Measurements from ENCODE around the gene UNC5C.

The UNC5C gene

DNA sequence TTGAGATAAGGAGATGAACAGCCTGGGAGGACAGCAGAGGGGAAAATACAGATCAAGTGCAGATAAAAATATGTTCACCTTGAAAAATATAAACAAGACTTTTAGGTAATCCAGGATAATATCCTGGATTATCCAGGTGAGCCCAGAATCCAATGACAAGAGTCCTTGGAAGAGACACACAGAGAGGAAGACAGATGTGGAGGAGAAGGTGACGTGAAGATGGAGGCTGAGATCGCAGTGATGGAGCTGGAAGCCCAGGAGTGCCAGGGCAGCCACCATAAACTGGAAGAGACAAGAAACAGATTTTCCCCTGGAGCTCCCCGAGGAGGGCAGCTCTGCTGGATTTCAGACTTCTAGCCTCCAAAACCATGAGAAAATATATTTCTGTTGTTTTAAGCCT, 230.7 kb downstream of the UNC5C start:
- DNase-seq = no peak

DNA sequence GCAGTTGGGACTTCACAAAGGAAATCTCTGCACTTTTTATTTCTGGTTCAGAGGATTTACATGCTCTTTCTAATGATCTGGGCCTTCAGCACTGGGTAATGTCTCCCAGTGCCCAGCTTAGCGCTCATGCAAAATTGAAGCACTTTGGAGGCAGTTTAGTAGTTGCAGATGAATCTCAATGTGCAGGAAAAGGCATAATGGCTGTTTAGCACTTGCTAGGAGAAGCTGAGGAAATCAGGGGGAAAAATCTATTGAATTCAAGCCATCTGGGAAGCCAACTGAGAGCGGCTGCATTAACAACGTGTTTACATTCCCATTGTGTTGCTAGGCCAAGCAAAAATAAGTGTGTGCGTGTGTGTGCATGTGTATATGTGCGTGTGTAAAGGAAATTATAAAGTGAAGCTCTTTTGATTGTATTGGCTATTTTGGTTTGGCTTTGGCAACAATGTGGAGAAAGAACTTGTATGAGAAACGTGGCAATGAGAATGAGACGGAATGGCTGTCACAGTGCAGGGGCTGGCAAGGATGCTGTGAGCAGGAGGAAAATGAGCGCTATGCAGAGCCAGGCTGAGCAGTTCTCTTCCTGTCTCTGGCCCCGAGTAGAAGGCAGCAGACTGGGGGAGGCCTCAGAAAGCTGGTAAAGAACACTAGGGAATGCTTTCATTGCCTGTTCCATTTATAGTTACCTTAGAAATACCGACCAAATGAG, 231.5 kb downstream of the UNC5C start:
- DNase-seq = no peak

DNA sequence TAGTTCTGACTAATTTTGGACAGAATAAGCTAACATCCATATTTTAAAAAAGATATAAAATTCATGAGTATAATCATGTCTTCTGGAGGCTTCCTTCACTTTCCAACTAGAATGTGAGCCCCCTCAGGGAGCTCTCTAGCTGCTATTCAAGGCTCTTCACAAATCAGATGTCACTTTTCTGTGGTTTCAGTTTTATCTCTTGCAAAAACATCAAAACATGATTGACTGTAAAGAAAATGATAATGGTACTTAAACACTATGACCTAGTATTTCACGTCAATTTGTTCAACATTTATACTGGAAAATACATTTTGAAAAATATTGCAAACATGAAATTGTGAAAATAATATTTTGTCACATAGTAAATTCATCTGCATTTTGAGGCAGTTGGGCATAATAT, 234.2 kb downstream of the UNC5C start:
- DNase-seq = no peak

DNA sequence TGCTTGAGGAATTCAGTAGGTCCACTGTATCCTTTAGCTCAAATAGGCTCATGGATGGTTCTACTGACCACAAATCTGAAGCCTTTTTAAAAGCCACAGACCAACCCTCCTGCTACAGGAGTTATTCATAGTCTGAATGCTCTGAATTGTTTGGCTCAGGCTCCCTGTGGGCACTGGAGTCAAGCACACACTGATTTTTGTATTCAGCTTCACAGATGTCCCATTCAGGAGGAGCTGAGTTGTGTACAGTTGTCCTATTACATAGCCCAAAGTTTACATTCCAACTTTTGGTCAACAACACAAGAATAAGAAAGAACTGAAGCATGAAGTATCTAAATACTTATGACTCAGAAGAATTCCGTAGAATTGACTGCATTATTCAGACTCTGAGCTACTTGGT, 243.9 kb downstream of the UNC5C start:
- DNase-seq = no peak

DNA sequence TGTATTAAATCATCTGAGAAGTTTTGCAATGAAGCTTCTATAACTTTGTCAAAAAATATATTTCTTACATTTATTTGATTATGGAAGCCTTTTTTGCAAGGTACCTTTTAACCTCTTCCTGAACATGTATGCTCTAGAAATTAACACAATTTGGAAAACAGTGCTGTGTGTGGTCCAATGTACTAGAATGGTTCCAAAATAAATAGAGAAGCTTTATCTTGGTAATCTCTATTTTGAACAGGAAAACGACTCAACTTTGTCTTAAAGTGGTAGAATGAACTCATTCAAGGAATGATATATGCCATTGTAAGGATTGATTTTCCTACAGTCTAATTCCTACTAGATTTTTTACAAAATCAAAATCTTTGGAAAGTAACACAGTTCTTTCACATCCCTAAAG, 248.5 kb downstream of the UNC5C start:
- no peak for DNase-seq

DNA sequence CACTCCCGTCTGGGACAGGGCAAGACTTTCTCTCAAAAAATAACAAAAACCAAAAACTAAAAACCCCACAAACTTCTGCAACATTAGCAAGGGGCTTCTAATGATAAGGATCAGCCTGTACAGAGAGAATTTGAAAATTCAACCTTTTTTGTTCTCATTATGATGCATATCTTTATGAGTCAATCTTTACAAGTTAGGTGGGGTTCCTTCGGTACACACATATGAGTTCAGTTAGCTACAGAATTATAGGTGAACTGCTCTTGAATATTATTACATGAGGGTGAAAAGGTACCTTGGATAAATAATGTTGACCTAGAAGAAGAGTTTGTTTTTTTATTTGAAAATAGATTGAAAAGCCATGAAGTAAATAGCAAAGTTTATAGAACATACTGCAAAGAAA, 252.7 kb downstream of the UNC5C start:
- no peak for DNase-seq

DNA sequence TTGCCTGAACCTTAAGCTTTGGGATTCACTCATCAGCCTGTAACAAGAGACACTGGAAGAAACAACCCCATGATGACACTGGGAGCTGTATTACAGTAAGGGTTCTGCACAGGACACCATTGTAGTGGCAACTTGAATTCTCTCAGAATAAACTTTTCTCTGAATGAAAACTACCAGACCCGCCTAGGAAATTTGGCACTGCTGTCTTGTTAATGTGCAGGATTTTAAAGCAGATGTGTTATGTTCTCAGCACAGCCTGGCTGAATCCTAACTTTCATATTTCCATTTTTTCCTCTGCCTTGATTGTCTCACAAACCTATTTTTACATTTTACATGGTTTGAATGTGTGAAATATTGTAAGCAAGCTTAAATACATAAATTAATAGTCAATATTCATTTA, 253.6 kb downstream of the UNC5C start:
- no peak for DNase-seq

DNA sequence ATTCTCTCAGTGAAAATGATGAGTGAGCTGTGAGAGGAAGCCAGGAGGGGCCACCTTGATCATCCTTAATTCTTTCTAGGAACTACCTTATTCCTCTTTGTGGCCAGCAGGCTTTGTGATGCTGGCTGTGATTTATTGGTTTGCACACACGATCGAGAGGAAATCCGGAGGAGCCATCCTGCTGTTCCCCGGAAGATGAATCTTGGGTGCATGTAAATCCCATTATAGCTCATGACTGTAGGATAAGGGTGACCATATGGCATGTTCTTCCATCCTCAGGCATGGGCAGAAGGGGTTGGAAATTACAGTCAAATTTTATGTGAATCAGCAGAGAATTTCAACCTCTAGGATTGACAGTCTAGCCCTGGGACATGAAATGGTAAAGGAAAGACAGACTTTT, 254.5 kb downstream of the UNC5C start:
- no peak for DNase-seq

DNA sequence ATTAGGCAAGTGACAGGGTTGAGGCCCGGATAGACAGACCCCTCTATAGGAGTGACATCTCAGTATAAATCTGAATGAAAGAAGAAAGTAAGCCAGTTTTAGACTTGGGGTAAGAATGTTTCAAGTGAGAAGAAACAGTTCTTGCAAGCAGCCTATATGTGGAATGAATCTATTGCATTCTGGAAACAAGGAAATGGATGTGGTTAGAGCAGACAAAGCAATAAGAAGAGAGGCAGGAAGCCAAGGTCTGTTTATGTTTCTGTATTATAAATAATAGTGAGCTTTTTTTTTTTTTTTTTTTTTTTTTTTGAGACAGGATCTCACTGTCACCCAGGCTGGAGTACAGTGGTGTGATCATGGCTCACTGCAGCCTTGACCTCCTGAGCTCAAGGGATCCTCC, 255.8 kb downstream of the UNC5C start:
- DNase-seq = no peak

DNA sequence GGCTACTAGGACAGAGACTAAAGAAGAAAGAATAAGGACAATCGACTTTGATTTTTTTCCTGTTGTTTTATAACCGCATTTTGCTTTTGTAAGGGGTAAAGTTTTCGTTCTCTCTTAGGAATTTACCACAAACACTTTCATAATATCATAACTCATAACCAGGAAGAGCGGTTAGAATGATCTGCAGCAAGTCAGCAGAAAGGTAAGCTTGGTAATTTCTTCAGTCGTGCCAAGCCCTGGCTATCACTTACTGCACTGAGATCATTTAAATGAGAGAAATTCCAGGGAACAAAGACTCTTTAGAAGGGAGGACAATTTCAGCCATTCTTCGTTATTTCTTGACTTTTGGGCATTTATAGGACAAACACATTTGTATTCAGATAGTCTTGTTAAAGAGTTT, 258.1 kb downstream of the UNC5C start:
- DNase-seq = no peak

DNA sequence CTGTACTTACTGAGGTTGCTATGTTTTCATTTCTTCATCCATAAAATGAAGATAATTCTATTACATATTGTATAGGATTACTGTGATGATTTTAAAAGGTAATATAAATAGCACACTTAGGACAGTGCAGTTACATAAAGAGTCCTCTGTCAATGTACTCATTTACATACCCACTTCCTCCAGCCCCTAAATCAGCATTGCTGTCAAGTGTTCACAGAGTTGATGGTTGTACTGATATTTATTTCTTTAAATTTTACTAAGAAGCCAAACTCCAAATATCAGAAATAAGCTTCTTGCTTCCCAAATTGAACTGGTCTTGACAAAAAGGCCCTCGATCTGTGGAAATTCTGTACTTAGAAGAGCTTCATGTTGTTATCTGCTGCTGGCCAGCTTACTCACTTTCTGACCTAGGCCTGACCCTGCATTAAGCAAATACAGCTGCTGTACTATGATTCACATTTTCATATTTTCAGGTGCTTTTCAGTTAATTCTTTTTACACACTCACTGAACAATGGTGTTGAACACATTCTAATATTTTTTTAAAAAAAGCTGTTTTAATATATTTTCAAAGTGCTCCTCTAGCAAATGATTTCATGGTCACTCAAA, 259.6 kb downstream of the UNC5C start:
- no peak for DNase-seq

DNA sequence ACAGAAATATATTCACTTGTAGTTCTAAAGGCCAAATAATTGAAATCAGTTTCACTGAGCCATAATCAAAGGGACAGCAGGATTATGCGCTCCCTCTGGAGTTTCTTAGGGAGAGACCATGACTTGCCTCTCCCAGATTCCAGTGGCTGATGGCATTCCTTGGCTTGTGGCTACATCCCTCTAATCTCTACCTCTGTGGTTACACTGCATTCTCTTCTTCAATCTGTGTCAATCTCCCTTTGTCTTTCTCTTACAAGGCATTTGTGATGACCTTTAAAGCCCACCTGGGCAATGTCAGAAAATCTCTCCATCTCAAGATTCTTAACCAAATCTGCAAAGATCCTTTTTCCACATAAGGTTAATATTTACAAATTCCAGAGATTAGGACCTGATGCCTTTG, 260.2 kb downstream of the UNC5C start:
- DNase-seq = no peak

DNA sequence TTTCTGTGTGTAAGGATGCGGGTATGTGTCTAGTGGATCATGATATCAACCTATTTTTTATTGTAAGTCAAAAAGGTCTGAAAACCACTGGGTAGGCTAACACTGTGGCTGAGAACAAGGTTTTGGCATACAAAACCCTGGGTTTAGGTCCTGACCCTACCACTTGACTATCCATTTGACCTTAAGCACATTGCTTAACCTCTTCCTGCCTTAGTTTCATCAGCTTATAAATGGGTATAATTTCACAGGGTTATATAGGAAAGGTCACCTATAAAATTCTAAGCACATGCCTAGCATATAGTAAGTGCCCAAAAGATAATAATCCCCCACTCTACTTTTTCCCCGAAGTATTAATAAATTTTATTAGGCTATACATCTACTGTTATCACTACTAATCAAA, 263.0 kb downstream of the UNC5C start:
- no peak for DNase-seq

DNA sequence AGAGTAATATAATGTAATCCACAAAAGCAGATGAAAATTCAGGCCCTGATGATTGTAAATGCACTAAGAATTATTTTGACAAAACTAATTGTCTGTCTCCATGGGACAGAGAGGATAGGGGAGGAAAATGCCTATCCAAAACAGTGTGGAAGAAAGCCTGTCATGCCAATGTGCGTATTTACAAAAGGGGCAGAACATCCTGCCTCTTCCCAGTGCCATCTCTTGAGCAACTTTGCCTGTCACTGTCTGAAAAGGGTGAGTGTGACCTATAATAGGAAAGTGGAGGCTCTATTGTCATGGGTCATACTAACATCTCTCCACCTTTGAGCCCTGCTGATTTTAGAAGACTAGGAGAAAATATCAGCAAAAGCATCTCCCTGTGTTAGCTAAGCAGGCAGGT, 264.1 kb downstream of the UNC5C start:
- DNase-seq = no peak

DNA sequence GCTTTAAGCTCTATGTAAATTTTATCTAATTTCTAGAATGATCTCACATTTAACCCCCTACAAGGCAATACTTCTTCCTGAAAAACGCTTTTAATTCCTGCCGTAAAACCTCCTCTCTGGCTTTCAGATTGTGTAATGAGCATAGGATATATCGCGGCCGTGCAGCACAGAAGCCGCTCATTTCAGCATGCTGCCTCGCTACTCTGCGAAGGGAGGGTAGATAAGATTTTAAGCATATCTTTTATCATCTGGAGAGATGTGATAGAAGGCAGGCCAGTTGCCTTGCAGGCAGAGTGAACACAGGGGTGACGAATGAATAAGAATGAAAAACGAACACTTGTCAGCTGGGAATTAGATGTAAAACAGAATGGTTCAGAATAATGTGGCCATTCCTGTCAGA, 265.5 kb downstream of the UNC5C start:
- no peak for DNase-seq

DNA sequence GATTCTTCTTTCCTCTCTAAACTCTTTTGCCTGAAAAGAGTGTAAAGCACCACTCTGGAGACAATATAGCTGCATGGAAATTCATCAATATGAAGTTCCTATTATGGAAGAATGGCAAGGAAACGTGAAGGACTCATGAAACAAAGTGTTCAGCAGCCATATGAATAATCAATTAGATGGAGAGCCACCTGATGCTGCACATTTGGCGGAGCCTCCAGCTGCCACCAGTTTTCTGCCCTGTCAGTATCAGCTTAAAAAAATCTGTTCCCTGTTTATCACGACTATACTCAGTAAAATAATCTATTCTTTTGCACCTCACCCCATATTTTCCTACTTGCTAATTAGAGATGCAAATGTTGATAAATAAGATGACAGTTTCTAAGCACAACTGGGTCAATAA, 276.0 kb downstream of the UNC5C start:
- DNase-seq = no peak

DNA sequence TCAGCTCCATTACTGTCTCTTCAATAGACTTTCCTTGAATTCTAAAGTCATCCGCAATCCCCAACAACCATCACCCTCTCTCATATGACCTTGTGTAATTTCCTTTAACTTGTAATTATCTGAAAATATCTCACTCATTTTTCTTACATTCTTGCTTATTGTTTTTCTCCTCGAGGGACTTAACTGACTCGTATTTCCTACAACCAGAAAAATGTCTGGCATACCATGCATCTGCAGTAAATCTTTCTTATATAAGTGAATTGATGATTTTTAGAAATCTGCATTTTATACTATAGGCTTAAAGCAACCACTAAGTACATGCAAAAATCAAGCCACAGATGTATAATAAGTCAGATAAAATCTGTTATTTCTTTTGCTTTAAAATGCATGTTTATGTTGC, 276.7 kb downstream of the UNC5C start:
- DNase-seq = no peak

DNA sequence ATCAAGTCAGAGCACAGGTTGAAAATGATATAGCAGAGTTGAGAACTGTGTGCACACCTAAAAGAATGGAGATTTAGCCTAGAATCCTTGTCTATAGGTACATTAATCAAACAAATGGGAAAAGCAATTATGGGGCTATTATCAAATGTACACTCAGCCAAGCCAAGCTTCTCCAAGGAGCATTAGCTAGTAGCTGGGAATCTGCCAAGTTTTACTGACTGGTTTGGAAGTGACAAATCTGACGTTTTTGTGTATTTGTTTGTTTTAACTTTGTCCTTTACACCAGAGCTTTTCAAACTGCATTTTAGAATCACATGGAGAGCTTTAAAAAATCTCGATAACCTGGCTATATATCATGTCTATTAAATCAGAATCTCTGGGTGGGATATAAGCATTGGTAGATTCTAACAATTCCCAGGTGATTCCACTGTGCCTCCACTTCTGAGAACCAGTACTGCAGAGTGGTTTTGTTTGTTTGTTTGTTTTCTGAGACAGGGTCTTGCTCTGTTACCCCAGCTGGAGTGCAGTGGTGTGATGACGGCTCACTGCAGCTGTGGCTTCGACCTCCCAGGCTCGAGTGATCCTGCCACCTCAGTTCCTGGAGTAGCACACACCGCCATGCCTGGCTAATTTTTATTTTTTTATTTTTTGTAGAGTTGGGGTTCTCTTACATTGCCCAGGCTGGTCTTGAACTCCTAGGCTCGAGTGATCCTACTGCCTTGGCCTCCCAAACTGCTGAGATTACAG, 279.8 kb downstream of the UNC5C start:
- no peak for DNase-seq

DNA sequence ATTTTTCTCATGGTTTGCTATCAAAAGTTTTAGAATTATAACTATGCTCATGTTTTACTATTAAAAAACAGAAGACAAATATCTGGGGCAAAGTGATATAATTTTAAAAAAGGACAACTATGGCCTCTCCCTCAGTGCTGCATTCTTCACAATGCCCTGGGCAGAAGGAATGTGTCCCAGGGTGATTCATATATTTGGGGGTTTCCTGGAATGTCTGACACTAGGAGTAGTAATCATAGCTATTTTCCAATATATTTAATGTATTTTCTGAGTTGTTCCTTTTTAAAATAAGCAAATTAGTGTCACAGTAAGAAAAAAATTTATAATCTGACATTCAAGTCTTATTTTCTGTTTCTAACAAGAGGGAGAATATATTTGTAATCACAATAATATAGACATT, 281.7 kb downstream of the UNC5C start:
- DNase-seq = no peak

DNA sequence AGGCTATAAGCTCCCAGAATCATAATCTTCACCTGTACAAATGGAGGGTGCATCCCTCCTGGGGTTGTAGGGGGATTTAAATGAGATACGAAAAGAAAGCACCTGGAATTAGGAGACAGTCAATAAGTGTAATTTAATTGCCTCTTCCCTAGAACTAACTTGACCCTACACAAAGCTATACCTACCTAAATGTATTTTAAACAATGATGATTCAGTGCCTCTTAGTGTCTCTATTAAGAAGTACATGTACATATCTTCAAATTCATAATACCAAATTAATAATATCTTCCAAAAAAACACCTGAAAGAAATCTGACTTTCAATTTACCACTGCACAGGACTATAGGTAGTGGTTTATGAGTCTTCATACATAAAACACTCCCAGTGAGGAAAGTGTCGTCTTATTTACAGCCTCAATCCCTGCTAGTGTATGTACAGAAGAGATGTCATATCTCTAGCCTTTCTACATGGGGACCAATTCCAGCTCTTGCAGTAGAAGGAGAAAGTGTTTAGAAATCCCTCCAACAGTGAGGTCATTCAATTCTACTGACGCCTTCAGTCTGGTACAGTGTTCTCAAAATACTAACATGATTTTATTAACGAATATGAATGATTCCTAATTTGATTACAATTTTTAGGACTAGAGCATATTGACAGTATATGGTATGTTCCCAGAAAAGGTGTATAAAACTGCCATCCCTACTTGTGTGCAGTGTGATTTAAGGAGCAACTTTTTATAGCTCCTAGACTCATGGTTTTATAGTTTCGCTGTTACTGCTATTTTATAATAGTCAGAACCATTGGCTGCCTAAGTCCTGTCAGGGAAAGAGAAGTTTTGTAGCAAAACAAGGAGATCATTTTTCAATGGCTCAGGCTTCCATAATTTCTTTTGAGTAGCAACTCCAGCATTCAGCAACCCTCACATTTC, 282.7 kb downstream of the UNC5C start:
- DNase-seq = no peak

DNA sequence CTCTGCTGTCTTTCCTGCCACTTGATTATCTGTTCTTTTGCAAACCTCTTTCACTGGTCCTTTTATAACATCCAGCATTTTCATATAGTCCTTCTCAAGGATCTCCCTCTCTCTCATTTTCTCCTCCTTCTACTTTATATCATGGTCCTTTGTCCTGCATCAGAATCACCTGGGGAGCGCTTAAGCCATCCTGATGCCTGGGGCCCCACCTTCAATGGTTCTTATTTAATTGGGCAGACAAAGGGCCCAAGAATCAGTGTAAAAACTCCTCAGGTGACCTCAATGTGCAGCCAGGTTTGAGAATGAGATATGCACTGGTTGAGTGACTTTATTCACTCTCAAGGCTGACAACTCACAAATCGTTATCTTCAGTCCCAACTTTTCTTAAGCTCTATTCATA, 283.9 kb downstream of the UNC5C start:
- no peak for DNase-seq

DNA sequence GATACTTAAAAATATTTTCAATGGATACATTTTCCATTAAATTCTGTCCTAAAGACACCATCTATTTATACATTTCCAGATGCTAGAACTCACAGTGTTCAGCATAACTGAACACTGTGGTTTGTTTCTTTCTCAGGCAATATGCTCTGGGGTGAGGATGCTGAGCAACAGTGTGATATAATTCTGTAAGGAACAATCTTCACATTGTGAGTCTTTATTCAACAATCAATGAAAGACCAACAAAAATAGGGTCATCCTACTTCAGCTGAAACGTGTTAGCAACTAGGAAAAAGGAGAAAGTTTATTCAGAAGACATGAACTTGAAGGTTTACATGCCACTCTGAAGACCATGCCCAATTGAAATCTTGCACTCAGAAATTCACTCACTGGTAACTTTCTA, 284.8 kb downstream of the UNC5C start:
- DNase-seq = no peak

DNA sequence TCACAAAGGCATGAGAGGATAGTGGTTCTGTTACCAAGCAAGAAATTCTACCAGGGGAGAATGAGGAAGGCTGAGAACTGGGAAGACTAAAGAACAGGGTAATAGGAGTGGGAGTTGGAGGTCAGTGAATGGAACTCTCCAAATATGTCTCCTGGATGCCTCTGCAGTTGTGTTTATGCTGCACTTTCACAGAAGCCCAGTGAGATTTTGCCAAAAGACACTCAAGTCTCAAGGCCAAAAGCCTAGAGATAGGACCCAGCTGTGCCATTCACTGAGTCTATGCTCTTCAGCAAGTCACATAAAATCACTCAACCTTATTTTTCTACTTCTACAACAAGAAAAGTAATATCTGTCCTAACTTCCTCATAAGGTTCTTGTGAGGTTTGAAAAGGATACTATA, 285.4 kb downstream of the UNC5C start:
- DNase-seq = no peak
